OCI-LY7 (cell line): ENCODE results near the gene FAM240A. TPM values are rescaled to one million over a fixed set of nuclear protein-coding genes. Genes with fewer than 3 reads are reported as not detected.

ENCODE experiments used
- BruUV-seq: library from RNA; stranded (reverse); fragments of 400-500 nt; replicated peaks from 2 replicates; lab custom pipeline; 2021; lab: Mats Ljungman, UMichigan
- CTCF ChIA-PET: fragments of 300-600 bp; sonication (Branson Sonifier 250); formaldehyde crosslinking; loops from one replicate; lab custom pipeline; 2022; ENCODE audit warnings: antibody characterized with exemption; ENCODE audit not compliant: unreplicated experiment; lab: Charles Lee
- POLR2A ChIA-PET: fragments of 300-600 bp; sonication (Branson Sonifier 250); formaldehyde crosslinking; loops from one replicate; lab custom pipeline; 2022; ENCODE audit warnings: antibody characterized with exemption; lab: Charles Lee
- DNase-seq: peaks from one replicate; pipeline ENCODE4 v3.0.0-alpha.2; 2015; ENCODE audit warnings: low spot score
- H2AFZ ChIP-seq: fragments of 200-600 bp; sonication (generic), shearing (Covaris generic); 2 replicates; pipeline ENCODE4 v1.6.1; 2014; ENCODE audit warnings: mild to moderate bottlenecking, antibody characterized with exemption, low read length, moderate library complexity
- H3K27ac ChIP-seq: fragments of 200-600 bp; sonication (generic); 2 replicates; pipeline ENCODE4 v1.5.1; 2014; ENCODE audit warnings: mixed run types, low read depth, mild to moderate bottlenecking, moderate library complexity, low read length, inconsistent platforms; ENCODE audit not compliant: poor library complexity, severe bottlenecking
- H3K36me3 ChIP-seq: fragments of 200-600 bp; sonication (generic); 2 replicates; pipeline ENCODE4 v1.6.1; 2014; ENCODE audit warnings: mild to moderate bottlenecking, antibody characterized with exemption, low read length, moderate library complexity, mixed read lengths; ENCODE audit not compliant: insufficient read depth
- H3K4me1 ChIP-seq: fragments of 200-600 bp; sonication (generic); 2 replicates; pipeline ENCODE4 v1.5.1; 2014; ENCODE audit warnings: mild to moderate bottlenecking, low read length; ENCODE audit not compliant: insufficient read depth, poor library complexity, severe bottlenecking
- H3K4me2 ChIP-seq: fragments of 200-600 bp; sonication (generic); 2 replicates; pipeline ENCODE4 v1.6.1; 2014; ENCODE audit warnings: mild to moderate bottlenecking, low read length
- H3K4me3 ChIP-seq: fragments of 200-600 bp; sonication (generic); 2 replicates; pipeline ENCODE4 v1.5.1; 2014; ENCODE audit warnings: mild to moderate bottlenecking, low read depth, low read length; ENCODE audit not compliant: poor library complexity, severe bottlenecking
- H3K79me2 ChIP-seq: fragments of 200-600 bp; sonication (generic); 2 replicates; pipeline ENCODE4 v1.6.1; 2016; ENCODE audit warnings: low read depth, mild to moderate bottlenecking, low read length, moderate library complexity, mixed read lengths; ENCODE audit not compliant: insufficient read depth
- H3K9me2 ChIP-seq: fragments of 200-600 bp; sonication (generic); 2 replicates; pipeline ENCODE4 v1.6.1; 2016; ENCODE audit warnings: mild to moderate bottlenecking, low read length, mixed read lengths; ENCODE audit not compliant: insufficient read depth
- H3K9me3 ChIP-seq: fragments of 200-600 bp; sonication (generic); 2 replicates; pipeline ENCODE4 v1.6.1; 2014; ENCODE audit warnings: mild to moderate bottlenecking, mixed run types, low read length, mixed read lengths
- H4K20me1 ChIP-seq: fragments of 200-600 bp; sonication (generic); 2 replicates; pipeline ENCODE4 v1.6.1; 2014; ENCODE audit warnings: mild to moderate bottlenecking, antibody characterized with exemption, low read length, moderate library complexity, mixed read lengths; ENCODE audit not compliant: insufficient read depth
- EZH2phosphoT487 ChIP-seq: fragments of 200-600 bp; sonication (generic); IDR thresholded peaks from 2 replicates; pipeline ENCODE4 v1.6.1; 2018; ENCODE audit warnings: low read depth, borderline replicate concordance, mild to moderate bottlenecking, mixed run types, antibody characterized with exemption, low read length, moderate library complexity, mixed read lengths
- intact Hi-C: fragments of 100-400 bp; cut with micrococcal nuclease; formaldehyde crosslinking; loops from one replicate; pipeline ENCODE4 v1.10.0; 2022; ENCODE audit not compliant: unreplicated experiment
- total RNA-seq, 2 experiments: library from RNA; depleted of rRNA in 1 of 2; stranded (reverse); fragments of >200 nt in 1 of 2; shearing (Covaris generic) in 1 of 2; gene quantifications; 2 replicates each; pipeline ENCODE4 v1.2.3, GENCODE V29; 2014 to 2022
- TF ChIP-seq, protein P1 (sequence below): fragments of 200-600 bp; sonication (generic); conservative IDR thresholded peaks from 2 replicates; pipeline ENCODE4 v1.5.1; 2014; ENCODE audit warnings: mild to moderate bottlenecking, antibody characterized with exemption, low read length, moderate library complexity, mixed read lengths

The FAM240A gene
- total RNA-seq, 2 experiments from 2014 or later: not detected

DNA sequence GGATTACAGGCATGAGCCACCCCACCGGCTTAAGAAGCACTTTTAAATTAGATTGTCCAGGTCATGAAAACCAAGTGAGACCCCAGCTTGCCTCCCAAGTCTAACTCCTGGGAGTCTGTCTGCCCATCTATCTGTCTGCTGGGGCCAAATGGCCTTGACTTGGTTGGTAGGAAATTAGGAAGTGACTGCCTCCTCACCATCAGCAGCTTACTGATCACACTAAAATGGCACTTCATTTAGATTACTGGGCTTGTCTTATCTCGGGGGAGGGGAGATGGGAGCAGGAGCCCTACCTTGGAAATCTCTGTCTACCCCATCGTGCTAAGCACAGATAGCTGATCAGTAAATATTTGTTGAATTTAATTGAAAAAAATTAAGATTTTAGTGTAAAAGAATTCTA, 40.6 kb upstream of the FAM240A start:
- H3K9me2 ChIP-seq: no peaks in the 10 kb centered on the region
- no peak for DNase-seq
- intact Hi-C loops: no loop called here
- POLR2A ChIA-PET: interaction anchor here (0.7 kb wide), 1 partner anchor 1143 kb away, joined by 3 read pairs; no protein-coding TSS in a partner anchor
- H3K9me3 ChIP-seq: no peaks in the 10 kb centered on the region
- no peak overlapping the region for H3K4me2 ChIP-seq
- H4K20me1 ChIP-seq: no peaks in the 10 kb centered on the region
- H3K4me1 ChIP-seq: no peaks in the 10 kb centered on the region
- TF ChIP-seq EZH2phosphoT487: no peak
- TF ChIP-seq, protein P1, sequence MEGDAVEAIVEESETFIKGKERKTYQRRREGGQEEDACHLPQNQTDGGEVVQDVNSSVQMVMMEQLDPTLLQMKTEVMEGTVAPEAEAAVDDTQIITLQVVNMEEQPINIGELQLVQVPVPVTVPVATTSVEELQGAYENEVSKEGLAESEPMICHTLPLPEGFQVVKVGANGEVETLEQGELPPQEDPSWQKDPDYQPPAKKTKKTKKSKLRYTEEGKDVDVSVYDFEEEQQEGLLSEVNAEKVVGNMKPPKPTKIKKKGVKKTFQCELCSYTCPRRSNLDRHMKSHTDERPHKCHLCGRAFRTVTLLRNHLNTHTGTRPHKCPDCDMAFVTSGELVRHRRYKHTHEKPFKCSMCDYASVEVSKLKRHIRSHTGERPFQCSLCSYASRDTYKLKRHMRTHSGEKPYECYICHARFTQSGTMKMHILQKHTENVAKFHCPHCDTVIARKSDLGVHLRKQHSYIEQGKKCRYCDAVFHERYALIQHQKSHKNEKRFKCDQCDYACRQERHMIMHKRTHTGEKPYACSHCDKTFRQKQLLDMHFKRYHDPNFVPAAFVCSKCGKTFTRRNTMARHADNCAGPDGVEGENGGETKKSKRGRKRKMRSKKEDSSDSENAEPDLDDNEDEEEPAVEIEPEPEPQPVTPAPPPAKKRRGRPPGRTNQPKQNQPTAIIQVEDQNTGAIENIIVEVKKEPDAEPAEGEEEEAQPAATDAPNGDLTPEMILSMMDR: no peak
- CTCF ChIA-PET: no interaction called here
- H3K36me3 ChIP-seq: no peaks in the 10 kb centered on the region
- H2AFZ ChIP-seq: no peak overlapping the region
- no peak overlapping the region for H3K27ac ChIP-seq
- BruUV-seq: no TSS peak
- no peak overlapping the region for H3K4me3 ChIP-seq
- H3K79me2 ChIP-seq: no peaks in the 10 kb centered on the region

DNA sequence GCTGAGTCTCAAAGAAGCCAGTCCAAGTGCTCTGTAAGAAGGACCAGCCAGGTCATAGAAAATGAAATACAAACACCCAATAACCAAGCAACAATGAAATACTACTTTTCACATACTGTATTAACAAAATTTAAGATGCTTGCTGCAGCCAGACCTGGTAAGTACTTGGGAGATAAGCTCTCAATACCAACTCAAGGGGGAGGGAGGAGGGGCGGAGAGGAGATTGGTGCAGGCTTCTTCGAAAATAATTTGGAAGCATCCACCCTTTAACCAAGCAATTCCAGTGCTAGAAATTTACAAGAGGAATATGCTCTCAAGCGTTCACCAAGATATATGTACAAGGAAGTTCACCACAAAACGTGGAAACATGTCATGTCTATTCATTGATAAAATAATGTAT, 38.6 kb upstream of the FAM240A start:
- no peak overlapping the region for H3K4me2 ChIP-seq
- intact Hi-C loops: no loop called here
- POLR2A ChIA-PET: interaction anchor here (0.6 to 0.7 kb wide), 2 partner anchors 264 to 609 kb away, joined by 3 to 4 read pairs; no protein-coding TSS in a partner anchor
- no peaks in the 10 kb centered on the region for H3K4me1 ChIP-seq
- no peak overlapping the region for H3K27ac ChIP-seq
- CTCF ChIA-PET: no interaction called here
- BruUV-seq: no TSS peak
- DNase-seq: no peak
- H3K4me3 ChIP-seq: no peak overlapping the region
- H2AFZ ChIP-seq: no peak overlapping the region
- no peaks in the 10 kb centered on the region for H3K36me3 ChIP-seq
- no peaks in the 10 kb centered on the region for H3K9me3 ChIP-seq
- TF ChIP-seq EZH2phosphoT487: no peak
- TF ChIP-seq, protein P1: no peak
- no peaks in the 10 kb centered on the region for H3K79me2 ChIP-seq
- no peaks in the 10 kb centered on the region for H4K20me1 ChIP-seq
- no peaks in the 10 kb centered on the region for H3K9me2 ChIP-seq

DNA sequence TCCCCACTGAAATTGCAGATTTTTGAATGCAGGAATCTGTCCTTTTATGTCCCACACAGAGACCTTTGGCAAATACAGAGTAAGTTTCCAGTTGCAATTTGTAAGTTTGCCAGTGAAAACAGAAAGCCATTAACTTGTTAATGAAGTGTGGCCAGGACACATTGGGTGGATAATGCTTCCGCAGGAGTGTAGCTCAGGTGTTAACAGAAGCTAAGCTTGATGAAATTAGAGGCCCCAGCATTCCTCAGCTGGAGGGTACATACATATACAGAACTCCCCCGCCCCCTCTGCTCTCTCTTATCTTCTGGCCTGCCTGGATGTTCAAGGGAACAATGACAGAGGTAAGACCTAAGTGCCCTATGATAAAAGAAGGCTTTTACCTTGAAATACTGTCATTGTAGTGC, 38.1 kb upstream of the FAM240A start:
- intact Hi-C loops: no loop called here
- Histone ChIP-seq H4K20me1 (no peaks in the 10 kb centered on the region), H2AFZ (no peak overlapping the region), H3K9me3 (no peaks in the 10 kb centered on the region), H3K4me1 (no peaks in the 10 kb centered on the region), H3K36me3 (no peaks in the 10 kb centered on the region), H3K4me2 (no peak overlapping the region), H3K9me2 (no peaks in the 10 kb centered on the region), H3K4me3 (no peak overlapping the region), H3K27ac (no peak overlapping the region), H3K79me2 (no peaks in the 10 kb centered on the region)
- DNase-seq: no peak
- no TSS peak for BruUV-seq
- ChIA-PET CTCF (no interaction called here), POLR2A (no interaction called here)
- TF ChIP-seq, protein P1: no peak
- TF ChIP-seq EZH2phosphoT487: no peak
